IMR-90 (cell line): Measurements from ENCODE around the gene DSP.

Experiments used
- POLR2A ChIP-seq: IDR thresholded peaks from 2 replicates; pipeline ENCODE4 v1.6.1; 2012; ENCODE audit warnings: mild to moderate bottlenecking, low read depth, low read length
- RAD21 ChIP-seq: IDR thresholded peaks from 2 replicates; pipeline ENCODE4 v1.6.1; 2012; ENCODE audit warnings: low read length, improper control_type of control experiment

DNA sequence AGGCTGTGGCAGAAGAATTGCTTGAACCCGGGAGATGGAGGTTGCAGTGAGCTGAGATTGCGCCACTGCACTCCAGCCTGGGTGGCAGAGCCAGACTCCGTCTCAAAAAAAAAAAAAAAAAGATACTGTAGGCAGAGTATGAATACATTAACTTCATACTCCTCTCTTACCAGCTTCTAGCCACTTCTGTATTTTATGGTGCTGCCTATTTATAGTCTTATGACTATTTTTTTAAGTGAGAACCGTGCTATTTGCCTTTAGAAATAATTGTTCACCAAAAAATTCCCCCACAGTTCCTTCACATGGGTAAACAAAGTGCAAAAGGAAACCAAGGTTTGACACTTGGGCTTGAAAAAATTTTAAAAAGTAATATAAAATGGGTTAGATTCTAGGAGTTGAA, 47.0 kb downstream of the DSP start:
- TF ChIP-seq RAD21 (no peak), POLR2A (no peak)
